SK-N-MC (cell line): Measurements from ENCODE around the gene NTN4.
"Not testable (repeated sequence)": the region's sequence is repeated elsewhere in the genome, so short reads cannot be mapped to it uniquely, and the experiment has no call there.

ENCODE experiments used
- EZH2 ChIP-seq: fragments of 200-600 bp; sonication (generic); IDR thresholded peaks from one replicate; pipeline ENCODE4 v1.6.1; 2017; ENCODE audit warnings: antibody characterized with exemption
- POLR2AphosphoS5 ChIP-seq: IDR thresholded peaks from 2 replicates; pipeline ENCODE4 v1.6.1; 2012; ENCODE audit warnings: mild to moderate bottlenecking, low read depth, low read length, borderline replicate concordance

GRCh38 chr12:95775466-95775865 lies 15.1 kb downstream of the NTN4 start:
- TF ChIP-seq EZH2, POLR2AphosphoS5: not testable (repeated sequence)
